Dermis blood vessel endothelial cell (primary cell): ENCODE data around the gene MCCC2. TPM values are rescaled to one million over a fixed set of nuclear protein-coding genes. Genes with fewer than 3 reads are reported as not detected.
"Not testable (repeated sequence)": the region's sequence is repeated elsewhere in the genome, so short reads cannot be mapped to it uniquely, and the experiment has no call there.

ENCODE experiments used
- DNase-seq: peaks from one replicate; pipeline ENCODE4 v3.0.0; 2010
- total RNA-seq: library from RNA; depleted of rRNA; stranded (reverse); fragments of >200 nt; gene quantifications from 2 replicates; pipeline ENCODE4 v1.2.3, GENCODE V29; 2014

MCCC2 gene
- total RNA-seq: 29.3 and 41.2 TPM in 2 replicates

DNA sequence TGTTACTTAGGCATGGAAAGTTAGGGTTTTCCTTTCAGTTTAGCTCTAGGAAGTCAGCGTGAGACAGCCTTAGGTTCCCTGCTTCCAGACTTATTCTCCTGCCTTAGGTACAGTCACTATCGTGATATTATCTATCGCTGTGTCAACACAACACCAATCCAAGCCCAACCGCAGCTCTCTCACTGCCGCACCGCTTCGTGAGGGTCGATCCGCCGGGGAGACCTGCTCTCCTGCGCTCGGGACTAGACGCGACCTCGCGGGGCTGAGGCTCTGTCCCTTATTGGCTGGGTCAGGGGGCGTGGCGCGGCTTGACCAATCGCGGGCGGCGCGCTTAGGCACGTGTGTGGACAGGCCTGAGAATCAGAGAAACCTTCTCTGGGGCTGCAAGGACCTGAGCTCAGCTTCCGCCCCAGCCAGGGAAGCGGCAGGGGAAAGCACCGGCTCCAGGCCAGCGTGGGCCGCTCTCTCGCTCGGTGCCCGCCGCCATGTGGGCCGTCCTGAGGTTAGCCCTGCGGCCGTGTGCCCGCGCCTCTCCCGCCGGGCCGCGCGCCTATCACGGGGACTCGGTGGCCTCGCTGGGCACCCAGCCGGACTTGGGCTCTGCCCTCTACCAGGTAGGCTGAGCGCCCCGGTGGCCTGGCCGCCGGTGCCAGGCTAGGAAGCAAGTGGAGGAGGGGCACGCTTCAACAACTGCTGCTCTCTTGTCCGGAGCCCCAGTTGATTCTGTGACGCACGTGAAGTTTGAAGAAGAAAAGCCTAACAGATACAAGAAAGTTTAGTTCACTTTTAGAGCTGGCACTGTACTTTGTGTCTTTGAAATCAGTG, at the start of gene MCCC2:
MCCC2 (plus strand) TSS at position 400 of the 825 bp plus-strand sequence; CDS start at position 486, 86 bp downstream.
- peak; percentile 98 for DNase-seq

DNA sequence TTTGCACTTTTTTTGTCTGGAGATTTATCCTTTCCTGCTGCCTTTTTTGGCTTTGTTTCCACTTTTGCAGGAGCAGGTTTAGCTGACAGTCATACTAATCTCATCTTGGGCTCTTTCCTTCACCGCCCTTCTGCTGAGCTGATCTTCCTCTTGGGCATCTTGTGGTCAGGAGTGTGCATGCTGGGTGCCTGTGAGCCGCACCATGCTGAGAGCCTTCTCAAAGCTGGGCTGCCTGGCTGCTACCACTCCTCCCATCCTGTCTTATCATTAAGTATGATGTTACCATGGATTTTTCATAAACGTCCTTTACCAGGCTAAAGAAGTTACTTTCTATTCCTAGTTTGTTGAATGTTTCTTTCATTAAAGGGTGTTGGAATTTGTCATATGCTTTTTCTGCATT, 49.5 kb upstream of the MCCC2 start:
- no peak for DNase-seq

DNA sequence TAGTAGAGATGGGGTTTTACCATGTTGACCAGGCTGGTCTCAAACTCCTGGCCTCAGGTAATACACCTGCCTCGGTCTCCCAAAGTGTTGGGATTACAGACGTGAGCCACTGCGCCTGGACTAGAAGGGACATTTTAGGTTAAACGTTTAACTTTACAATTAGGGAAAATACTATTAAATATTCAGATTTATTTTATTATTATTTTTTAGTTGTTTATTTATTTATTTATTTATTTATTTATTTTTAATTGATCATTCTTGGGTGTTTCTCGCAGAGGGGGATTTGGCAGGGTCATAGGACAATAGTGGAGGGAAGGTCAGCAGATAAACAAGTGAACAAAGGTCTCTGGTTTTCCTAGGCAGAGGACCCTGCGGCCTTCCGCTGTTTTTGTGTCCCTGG, 36.3 kb upstream of the MCCC2 start:
- not testable (repeated sequence) for DNase-seq

DNA sequence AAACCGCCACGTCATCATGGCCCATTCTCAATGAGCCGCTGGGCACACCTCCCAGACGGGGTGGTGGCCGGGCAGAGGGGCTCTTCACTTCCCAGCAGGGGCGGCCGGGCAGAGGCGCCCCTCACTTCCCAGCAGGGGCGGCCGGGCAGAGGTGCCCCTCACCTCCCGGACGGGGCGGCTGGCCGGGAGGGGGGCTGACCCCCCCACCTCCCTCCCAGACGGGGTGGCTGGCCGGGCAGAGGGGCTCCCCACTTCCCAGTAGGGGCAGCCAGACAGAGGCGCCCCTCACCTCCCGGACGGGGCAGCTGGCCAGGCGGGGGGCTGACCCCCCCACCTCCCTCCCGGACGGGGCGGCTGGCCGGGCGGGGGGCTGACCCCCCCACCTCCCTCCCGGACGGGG, 35.6 kb upstream of the MCCC2 start:
- not testable (repeated sequence) for DNase-seq

DNA sequence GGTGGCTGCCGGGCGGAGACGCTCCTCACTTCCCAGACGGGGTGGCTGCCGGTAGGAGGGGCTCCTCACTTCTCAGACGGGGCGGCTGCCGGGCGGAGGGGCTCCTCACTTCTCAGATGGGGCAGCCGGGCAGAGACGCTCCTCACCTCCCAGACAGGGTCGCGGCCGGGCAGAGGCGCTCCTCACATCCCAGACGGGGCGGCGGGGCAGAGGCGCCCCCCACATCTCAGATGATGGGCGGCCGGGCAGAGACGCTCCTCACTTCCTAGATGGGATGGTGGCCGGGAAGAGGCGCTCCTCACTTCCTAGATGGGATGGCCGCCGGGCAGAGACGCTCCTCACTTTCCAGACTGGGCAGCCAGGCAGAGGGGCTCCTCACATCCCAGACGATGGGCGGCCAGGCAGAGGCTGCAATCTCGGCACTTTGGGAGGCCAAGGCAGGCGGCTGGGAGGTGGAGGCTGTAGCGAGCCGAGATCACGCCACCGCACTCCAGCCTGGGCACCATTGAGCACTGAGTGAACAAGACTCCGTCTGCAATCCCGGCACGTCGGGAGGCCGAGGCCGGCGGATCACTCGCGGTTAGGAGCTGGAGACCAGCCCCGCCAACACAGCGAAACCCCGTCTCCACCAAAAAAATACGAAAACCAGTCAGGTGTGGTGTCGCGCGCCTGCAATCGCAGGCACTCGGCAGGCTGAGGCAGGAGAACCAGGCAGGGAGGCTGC, 35.0 kb upstream of the MCCC2 start:
- not testable (repeated sequence) for DNase-seq

DNA sequence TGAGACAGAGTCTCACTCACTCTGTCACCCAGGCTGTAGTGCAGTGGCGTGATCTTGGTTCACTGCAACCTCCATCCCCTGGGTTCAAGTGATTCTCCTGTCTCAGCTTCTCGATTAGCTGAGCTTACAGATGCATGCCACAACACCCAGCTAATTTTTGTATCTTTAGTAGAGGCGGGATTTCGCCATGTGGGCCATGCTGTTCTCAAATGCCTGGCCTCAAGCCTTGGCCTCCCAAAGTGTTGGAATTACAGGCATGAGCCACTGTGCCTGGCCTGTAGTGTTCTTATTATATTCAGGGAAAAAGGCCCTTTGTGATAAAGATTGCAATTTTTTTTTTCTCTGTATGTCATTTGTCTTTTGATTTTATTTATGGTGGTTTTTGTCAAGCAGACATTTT, 24.0 kb upstream of the MCCC2 start:
- DNase-seq: no peak

DNA sequence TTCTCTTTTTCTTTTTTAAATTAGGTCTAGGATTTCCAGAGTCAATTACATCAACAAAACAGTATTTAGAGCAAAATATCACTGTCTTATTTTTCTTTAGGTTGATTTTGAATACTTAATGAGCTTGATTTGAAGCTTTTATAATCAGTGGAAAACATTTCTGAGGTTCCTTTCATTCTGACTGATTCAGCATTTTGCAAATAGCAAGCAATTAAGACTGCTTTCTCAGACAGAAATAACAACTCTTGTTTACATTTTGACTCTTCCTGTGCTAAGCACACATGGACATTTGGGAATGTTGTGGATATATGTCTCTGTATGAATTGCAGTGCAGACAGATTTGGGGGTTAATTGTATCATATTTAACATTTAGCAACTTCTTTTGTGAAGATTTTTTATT, 22.2 kb upstream of the MCCC2 start:
- no peak for DNase-seq

DNA sequence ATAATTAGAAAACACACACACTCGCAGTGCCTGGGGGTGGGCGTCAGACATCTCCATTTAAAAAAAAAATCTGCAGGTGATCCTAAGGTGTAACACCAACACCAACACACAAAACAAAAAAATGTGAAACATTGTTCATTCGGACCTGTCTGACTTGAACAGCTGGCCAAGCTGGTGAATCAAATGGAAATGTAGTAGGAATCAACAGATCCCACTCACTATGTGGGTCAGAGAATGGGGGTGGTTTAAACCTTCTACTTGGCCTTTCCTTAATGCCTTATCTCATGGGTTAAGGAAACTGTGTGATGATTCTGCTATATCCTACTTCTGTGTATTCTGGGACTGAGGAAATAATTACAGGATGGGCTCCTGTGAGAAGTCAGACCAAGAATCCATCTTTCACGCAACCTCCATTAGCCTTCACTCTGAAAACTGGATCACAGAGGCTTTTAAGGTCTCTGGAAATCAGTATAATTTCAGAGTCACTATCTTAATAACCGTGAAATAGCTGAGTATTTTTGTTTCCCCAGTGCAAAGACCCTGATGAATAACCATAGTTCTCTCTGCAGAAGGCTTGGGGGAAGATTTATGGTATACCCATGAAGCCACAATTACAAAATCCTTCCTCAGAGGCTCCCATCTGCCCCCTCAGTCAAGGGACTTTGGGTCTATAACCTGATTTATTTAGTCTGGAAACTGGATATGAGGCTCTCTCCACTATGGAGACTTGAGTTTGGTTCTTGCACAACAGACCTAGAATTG, 17.2 kb upstream of the MCCC2 start:
- no peak for DNase-seq

DNA sequence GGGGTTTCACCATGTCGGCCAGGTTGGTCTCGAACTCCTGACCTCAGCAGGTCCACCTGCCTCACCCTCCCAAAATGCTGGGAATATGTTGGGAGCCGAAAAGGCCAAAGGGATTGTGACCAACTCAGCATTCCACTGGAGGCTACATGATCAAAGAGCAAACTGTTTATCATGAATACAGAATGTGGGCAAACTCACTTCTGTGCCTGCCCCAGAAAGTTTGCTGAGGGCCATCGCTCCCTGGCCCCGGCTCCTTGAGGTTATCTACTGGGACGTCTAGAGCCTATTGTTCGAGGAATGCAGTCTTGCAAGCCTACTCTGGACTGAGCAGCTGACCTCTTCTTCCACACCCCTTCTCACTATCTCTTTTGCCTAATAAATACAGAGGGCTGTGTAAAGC, 15.3 kb upstream of the MCCC2 start:
- not testable (repeated sequence) for DNase-seq

DNA sequence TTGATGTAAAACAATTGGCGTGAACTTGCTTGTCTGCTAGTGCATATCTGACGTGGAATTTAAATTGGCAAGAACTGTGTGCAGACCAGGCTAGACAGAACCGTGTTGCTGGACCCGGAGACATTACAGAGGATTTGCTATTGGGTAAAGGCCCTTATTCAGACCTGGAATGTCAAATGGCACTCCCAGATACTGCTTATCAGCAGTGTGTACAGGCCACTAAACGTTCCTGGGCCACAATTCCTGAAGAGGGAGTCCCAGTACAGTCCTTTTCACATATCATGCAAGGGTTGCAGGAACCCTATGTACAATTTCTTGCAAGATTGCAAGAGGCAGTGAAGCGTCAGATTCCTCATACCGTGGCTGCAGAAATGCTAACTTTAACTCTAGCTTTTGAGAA, 13.5 kb upstream of the MCCC2 start:
- peak; percentile 7 for DNase-seq

DNA sequence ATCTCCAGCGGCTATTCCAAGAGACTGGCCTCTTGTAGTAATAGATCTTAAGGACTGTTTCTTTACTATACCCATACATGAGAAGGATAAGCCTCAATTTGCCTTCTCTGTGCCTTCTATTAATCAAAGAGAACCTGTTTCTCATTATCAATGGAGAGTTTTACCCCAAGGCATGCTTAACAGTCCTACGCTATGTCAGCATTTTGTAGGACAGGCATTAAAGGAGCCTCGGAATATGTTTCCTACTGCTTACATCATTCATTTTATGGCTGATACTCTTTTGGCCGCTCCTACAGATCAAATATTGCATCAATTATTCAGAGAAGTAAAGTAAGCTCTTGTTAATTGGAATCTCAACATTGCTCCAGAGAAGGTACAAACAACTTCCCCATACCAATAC, 11.6 kb upstream of the MCCC2 start:
- DNase-seq: not testable (repeated sequence)

DNA sequence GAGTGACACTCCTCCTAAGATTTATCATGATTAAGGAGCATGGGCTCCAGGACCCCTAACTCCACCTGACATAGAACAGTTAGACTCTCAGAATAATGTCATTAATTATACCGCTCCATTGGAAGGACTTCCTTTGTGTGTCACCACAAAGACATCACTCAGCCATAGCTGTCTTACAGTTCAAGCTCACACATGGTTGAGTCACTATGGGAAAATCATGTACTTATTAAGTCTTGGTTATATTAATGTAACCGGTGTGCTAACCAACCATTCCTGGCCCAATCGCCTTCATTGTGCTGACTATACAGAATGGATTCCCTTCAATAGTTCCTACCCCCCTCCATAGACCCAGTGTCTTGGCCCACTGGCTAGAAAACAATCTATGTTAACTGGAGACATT, 10.9 kb upstream of the MCCC2 start:
- no peak for DNase-seq

DNA sequence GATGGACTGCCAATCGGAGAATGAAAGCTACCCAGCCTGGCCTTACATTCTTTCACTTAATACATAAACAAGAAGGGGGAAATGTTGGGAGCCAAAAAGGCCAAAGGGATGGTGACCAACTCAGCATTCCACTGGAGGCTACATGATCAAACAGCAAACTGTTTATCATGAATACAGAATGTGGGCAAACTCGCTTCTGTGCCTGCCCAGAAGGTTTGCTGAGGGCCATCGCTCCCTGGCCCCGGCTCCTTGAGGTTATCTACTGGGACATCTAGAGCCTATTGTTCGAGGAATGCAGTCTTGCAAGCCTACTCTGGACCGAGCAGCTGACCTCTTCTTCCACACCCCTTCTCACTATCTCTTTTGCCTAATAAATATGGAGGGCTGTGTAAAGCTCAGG, 9.3 kb upstream of the MCCC2 start:
- DNase-seq: not testable (repeated sequence)

DNA sequence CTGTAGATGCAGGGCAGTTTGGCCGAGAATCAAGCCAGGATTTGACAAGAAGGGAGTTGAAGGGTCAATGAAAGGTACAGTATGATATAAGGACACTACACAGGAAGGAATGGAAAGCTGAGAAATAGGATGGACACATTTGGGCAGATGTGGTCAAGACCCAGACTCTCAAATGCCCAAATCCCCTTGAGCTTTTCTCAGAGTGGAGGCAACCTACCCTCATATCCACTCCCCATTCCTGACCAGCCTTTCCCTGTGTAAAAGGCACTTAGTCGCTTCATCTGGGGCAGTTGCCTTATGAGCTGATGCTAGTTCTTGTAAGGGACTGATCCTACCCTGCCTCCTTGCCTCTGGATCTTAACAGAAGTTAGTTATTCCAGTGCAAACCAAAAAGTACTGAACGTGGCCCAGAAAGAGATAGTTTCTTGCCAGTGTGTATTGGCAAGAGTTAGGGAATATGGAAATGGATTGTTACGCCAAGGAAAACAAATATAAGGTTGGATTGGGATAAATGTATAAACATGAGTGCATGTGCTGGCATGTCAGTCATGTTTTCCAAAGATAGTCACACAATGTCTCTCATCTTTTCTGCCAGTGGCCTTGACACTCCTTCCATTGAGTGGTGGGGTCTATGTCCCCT, 4.1 kb upstream of the MCCC2 start:
- DNase-seq: no peak

DNA sequence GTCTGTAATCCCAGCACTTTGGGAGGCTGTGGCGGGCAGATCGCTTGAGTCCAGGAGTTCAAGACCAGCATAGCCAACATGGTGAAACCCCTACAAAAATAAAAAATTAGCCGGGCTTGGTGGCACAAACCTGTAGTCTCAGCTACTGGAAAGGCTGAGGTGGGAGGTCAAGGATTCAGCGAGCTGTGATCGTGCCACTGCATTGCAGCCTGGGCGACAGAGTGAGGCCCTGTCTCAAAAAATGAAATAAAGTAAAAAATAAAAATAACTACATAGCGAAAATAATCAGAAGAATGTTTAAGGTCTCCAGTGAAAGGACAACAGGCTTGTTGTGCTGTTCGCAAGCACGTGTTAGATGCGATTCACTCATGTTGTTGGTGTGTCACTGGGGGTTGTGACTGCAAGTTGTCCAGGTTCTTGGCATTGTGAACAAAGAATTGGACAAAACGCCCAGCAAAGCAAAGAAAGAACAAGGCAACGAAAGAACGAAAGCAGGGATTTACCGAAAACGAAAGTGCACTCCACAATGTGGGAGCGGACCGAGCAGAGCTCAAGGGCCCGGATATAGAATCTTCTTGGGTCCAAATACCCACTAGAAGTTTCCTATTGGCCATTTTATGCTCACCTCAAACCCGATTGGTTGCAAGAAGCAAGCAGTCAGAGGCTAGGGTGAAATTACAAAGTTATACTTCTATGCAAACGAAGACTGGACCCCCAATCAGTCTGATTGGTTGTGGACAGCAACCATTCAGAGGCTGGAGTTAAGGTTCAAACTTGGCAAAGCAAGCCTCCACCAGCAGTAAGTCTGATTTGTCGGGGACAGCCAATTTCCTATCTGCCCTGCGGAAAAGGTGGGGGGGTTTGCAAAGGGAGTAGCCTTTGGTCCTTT, 844 bp upstream of the MCCC2 start:
- peak; percentile 59 for DNase-seq

DNA sequence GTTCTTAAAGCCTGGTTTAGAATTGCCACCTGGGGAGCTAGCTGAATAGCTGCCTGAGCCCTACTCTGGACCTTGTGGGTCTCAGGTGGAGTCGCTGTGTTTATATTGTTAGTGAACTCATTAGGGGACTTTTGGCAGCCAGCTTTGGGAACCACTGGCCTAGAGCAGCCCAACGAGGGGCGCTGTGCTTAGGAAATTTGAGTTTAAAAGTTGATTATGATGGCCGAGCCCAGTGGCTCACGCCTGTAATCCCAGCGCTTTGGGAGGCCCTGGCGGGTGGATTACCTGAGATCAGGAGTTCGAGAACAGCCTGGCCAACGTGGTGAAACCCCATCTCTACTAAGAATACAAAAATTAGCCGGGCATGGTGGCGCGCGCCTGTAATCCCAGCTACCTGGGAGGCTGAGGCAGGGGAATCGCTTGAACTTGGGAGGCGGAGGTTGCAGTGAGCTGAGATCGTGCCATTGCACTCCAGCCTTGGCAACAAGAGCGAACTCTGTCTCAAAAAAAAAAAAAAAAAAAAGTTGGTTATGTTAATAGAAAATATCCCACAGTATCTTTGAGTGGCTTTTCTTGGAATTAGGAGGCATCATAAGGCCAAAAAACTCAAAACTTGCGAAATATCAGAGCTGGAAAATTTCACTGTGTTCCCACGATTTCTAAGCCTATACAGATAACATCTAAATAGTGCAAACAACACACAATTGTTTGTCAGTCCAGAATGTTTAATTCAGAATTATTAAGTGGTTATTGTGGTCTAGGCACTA, 809 bp downstream of the MCCC2 start:
- no peak for DNase-seq

DNA sequence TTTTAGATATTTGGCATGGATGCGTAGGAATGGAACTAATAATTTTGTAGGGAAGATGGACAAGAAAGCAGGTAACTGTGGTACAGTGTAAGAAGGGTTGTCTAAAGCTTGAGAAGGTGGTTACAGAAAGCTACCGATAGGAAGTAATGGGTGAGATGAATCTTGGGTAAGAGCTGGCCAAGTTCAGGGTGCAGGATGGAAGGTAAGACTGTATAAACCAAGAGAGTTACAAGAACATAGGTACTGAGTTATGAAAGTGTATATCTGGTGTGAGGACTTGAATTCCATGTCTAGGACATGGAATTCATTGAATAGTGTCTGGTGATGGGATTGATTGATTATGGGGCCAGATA, 1.4 kb downstream of the MCCC2 start:
- no peak for DNase-seq

DNA sequence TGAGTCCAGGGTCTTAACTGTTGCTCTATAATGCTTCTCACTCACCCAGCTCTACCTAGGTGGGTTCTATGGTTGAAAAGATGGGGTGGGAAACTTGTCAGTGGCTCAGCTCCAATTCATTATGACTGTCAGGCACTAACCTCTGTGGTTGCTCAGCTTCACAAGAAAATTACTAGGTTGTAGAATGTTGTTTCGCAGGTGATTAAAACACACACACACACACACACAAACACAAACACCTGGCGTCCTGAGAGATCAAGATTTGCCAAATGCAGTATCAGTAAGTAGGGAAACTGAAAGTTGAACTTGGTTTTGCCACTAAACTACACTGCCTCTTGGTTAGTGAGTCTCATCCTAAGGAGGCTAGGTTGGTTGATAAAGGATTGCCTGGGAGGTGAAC, 2.8 kb downstream of the MCCC2 start:
- DNase-seq: no peak

DNA sequence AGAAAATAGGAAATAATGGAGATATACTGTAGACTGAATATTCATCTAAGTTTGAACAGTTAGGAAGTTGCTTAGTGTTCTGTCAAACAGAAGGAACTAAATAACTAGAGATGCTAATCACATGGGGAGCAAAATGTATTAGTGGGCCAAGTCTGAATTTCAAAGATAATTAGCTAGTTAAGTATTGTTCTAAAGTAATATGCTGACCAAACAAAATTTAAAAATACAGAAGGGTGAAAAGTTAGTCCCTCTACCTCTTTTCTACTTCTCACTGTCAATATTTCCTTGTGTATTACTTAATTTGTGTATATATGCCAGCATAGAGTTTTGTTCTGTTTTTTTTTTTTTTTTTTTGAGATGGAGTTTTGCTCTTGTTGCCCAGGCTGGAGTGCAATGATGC, 4.0 kb downstream of the MCCC2 start:
- DNase-seq: no peak

DNA sequence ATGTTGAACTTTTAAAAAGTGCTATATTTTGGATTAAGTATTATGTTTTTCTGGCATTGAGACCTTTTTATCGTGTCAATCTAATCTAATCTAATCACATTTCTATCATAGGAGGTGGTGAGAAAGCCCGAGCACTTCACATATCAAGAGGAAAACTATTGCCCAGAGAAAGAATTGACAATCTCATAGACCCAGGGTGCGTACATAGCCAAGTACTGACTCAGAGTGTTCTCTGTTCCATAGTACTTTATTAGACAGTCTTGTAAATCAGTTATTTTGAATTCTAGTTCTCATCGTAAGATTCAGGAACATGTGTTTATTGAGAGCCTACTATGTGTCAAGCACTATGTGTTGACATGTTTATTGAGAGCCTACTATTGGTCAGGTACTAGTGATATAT, 9.0 kb downstream of the MCCC2 start:
- DNase-seq: no peak

DNA sequence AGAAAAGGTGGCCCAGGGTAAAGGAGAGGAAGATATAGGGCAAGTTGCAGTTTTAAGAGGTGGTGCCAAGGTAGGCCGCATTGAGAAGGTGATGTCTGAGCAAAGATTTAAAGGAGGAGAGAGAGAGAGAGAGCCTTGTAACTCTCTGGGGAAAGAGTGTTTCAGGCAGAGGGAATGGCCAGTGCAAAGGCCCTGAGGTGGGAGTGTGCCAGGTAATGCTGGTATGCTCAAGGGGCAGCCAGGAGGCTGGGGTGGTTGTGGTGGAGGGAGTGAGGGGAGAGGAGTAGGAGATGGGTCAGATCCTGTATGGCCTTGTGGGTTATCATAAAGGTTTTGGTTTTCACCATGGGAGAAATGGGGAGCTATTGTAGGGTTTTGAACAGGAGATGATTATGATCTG, 9.9 kb downstream of the MCCC2 start:
- no peak for DNase-seq
